Thyroid gland (tissue), 4 donors: ENCODE data around the gene HPDL.

Experiments
- CTCF ChIP-seq, 6 experiments: fragments of 200-600 bp in 3 of 6; fragments of 450-650 bp in 3 of 6; sonication (generic) in 3 of 6; IDR thresholded peaks; one replicate each; pipeline ENCODE4 v1.5.1; 2016 to 2019; ENCODE audit warnings: antibody characterized with exemption in 6 of 6, mild to moderate bottlenecking in 2 of 6, inconsistent platforms in 1 of 6, moderate library complexity in 1 of 6
- POLR2A ChIP-seq, 2 donors: fragments of 450-650 bp; IDR thresholded peaks; one replicate each; pipeline ENCODE4 v1.6.1; 2017; ENCODE audit warnings: antibody characterized with exemption in 2 of 2, mild to moderate bottlenecking in 2 of 2, moderate library complexity in 1 of 2

GRCh38 chr1:45334308-45335245 is 7.9 kb downstream of the HPDL start:
- no peak for TF ChIP-seq POLR2A (IDR thresholded peaks at IDR 0.05)
- TF ChIP-seq CTCF (IDR thresholded peaks at IDR 0.05): no peak
